Measurements from ENCODE around the gene SLC46A1.

SLC46A1 gene

DNA sequence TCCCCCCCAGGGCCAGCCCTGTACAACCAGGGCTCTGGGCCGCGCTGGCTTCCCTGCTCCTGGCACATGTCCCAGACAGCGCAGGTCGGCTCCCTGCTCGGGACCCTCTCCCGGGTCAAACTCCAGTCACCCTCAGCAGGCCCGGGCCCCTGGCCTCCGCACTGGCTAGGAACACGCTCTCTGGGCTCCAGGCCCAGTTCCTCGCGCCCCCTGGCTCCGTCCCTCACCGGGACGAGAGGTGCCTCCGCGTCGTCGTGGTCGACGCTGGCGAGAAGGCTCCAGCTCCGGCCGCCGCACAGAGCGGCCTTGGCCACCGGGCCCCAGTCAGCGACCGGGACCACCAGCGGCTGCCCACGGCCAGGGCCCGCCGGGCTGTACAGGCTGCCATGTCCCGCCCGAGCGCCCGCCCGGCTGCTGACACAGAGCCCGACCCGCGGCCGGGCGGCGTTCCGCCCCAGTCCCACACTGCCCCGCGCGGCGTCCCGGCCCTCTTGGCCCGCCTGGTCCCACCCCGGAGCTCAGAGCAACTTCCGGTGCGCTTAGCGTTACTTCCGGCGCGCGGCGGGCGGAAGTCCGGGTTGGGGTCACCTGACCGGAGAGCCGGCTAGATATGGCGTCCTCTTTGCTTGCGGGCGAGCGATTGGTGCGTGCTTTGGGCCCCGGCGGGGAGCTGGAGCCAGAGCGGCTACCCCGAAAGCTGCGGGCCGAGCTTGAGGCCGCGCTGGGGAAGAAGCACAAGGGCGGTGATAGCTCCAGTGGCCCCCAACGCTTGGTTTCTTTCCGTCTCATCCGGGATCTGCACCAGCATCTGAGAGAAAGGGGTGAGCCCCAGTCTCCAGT, 48.7 kb downstream of the SLC46A1 start, which contains the start of gene POLDIP2:
Gene POLDIP2 (minus strand): TSS at position 467 of the 840 bp plus-strand sequence. CDS start 79 bp downstream, at position 388.
- peak; percentile 85 to 87 for DNase-seq (ENCODE audit: low read depth in 2 of 2)

DNA sequence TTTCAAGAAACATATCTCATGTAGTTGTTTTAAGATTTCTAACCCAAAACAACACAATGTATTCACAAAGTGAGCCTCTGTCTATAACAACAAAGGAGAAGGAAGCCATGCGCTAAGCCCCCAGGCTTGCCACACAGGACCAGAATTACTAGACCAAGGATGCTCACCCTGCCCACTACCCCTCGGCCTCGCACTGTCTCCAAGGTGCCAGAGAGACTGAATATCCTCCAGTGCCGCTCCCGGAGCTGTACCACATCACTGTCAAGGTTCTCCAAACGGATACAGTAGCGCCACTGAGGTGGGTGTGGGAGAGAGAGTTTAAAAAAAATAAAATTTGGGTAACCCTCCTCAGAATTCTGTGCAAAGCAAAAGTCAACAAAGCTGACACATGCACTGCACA, 55.7 kb downstream of the SLC46A1 start:
- no peak for DNase-seq (ENCODE audit: low read depth in 2 of 2)

- DNase-seq (ENCODE audit: low read depth in 2 of 2): no peak
Measured at GRCh38 chr17:28348979-28349378, 57.0 kb downstream of the SLC46A1 start.

DNA sequence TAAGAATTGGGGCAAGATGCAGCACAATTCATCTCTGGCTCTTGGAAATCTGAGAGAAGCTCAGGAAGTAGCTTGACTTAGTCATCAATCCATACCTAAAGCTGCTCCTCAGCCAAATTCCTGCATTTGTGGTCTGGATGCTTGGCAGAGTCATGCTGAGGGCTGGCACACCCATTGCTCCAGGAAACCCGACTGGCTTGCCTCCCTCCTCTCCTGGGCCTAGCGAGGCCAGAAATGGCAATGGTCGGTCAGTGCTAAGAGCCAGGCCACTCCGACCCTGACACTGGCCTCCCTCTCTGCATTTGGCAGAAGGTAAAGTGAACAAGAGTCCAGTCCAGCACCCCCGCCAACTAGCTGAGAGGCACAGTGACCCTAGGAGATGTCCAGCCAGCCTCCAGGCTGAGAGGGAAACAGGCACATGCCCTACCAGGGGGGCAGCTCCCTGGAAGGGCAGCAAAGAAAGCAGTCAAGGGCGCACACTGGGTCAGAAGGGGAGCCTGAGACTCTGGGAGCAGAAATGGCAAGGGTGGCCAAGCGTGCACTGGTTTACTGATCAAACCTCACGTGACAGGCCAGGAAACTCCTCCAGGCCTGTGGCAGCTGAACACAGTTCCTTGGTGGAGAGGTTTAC, 58.6 kb downstream of the SLC46A1 start:
- peak; percentile 50 to 53 for DNase-seq (ENCODE audit: low read depth in 2 of 2)

GRCh38 chr17:28346746-28347246, 59.2 kb downstream of the SLC46A1 start:
- DNase-seq (ENCODE audit: low read depth in 2 of 2): no peak

DNA sequence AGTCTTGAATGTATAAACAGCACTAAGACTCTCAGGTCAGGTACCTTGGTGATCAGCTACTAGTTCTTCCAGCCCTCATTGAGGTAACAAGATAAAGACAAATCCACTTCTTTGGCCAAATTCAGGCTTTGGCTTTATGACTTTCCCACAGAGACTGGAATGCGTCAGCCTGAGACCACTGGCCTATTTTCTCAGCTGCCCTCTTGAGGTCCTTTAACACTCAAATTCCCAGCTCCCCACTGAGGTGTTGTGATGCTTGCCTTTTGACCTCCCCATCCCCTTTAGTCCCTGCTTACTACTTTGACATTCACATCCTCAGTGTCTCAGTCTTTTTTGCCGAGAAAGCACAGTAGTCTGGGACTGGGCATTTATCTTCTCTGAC, 59.8 kb downstream of the SLC46A1 start:
- DNase-seq (ENCODE audit: low read depth in 2 of 2): no peak

DNA sequence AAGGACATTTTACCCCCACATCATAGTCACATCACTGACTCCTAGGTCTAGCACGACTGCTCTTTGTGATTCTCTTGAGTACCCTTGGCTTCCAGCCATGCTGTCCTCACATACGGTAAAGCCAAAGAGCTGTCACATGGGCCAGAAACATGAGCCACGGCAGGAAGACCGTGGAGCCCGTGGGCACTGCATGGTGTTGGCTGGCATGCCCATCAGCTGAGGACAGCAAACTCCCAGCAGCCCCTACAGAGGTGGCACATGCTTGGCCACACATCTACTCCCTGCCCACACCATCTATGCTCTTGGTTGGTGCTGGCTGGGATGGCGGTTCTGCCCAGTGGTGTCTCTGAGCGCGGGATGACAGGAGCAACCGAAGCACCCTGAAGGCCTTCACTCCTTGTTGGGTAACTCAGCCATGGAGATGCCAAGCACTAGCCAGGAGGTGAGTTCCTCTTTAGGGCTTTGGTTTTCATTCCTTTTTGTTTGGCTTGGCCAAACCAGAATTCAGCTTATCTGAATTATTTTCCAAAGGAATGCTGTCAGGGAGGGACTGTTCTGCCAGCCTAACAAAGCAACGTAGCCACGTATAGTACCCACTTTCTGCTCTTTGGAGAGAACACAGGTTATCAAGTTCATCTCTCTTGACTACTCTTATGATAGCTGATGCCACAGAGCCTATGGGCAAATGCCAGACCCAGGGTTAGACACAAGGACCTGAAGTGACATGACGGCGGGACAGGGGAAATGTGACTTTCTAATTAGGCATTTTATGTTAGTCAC, 60.4 kb downstream of the SLC46A1 start:
- DNase-seq (ENCODE audit: low read depth in 2 of 2): no peak
